ENCODE results near the gene ARHGEF28.

DNA sequence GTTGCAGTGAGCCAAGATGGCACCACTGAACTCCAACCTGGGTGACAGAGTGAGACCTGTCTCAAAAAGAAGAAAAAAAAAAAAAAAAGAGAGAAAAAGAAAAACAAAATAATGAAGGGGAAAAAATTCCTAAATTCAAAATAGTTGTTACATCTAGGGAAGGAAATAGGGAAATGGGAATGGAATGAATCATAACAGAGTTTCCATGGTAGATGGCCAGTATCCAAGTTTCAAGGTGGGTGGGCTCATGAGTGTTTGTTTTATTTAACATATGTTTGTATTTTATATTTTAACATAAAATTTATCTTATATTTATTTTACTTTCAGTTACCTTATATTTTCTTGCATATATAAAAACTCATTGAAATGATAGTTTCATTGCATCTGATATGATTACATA lies 215.6 kb downstream of the ARHGEF28 start:
- TF ChIP-seq POLR2A (IDR thresholded peaks at IDR 0.05) = no peak
- no peak for TF ChIP-seq CTCF (IDR thresholded peaks at IDR 0.05)

Measured in upper lobe of left lung (tissue), 4 donors.